GM19239 (cell line): ENCODE results near the gene VSTM2L.

ENCODE experiments used
- DNase-seq: peaks from one replicate; pipeline ENCODE4 v3.0.0; 2011; ENCODE audit warnings: low spot score; ENCODE audit not compliant: insufficient read length
- FAIRE-seq: peaks from 2 replicates; lab custom pipeline; 2011; peaks lifted over from hg19 to GRCh38; lab: Jason Lieb, UNC

VSTM2L gene

DNA sequence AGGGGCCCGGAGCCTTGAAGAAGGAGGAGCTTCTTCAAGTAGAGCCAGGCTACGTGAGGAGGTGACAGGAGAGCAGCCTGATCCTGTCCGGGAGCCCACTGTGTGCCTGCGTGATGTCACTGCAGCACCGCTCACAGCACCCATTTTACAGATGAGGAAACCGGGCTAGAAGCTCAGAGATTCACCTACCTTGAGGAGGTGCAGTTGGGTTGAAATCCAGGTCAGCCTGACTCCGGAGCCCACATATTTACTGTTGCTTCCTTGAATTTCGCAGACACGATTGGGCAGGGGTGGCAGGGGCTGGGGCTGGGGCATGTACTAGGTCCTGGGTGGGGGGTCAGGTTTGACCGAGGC is 12.5 kb downstream of the VSTM2L start:
- DNase-seq (no peak), FAIRE-seq (no peak)

DNA sequence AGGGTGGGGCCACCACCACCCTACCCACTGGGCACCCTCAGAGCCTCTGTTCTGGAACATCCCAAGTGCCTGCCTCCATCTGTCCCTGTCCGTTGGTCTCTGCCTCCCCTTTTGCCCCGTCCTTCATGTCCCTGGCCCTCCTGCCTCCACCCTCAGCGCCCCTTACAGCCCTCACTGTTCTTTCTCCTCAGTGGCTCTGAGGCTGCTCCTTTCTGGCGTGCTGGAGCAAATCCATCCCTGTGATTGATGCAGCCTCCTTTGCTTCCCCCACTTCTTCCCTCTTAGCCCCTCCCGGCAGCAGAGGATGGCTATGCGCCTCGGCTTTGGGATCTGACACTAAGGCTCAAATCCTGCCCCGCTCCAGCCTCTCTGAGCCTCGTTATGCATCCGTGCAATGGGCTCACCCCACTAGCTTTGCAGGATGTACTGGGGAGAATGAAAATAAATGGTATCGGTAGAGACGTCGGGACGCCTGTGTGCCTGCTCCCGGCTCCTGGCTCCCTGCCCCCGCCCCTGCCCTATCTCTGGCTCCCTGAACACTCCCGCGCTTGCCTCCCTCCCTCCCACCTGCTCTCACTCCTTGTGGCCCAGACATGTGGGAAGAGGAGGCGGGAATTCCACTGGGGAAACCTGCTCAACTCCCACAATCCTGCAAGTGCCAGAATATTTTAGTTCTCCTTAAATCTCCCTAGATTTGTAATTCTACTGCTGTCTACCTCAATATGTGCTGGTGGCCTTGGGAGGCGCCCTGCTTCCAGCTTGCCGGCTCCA is 13.1 kb downstream of the VSTM2L start:
- no peak for FAIRE-seq
- no peak for DNase-seq

DNA sequence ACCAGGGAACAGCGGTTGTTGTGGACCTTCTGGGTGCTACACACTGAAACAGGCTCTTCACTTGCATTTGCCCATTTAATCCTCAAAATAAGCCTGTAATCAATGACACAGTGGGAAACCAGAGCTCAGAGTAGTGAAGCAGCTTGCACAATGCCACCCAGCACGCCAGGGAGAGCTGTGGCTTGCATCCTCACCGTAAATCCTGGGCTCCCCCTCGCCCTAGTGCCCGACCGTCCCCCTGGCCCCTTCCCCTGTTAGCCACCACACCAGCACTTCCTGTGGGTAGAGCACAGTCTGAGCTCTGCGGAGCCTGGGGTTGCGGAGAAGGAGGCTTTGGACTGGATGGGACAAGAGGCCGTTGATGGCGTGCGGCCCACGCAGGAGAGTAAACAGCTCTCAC is 14.5 kb downstream of the VSTM2L start:
- FAIRE-seq = no peak
- no peak for DNase-seq

DNA sequence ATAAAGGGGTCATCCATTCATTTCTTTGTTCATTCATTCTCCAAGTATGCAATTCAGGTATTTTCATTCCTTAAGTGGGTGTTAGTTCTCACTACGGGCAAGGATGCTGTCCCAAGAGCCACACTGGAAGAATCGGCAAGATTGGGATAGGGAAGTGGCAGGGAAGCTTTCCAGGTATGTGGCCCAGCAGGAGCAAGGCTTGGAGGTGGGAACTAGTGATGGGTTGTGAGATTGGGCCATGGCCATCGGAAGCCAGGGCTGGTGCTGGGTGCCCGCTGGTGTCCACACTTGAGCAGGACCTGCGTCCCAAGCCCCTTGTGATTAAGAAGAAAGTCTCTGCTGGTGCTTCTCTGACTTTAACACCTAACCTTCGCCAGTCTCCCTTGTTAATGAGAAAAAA is 15.1 kb downstream of the VSTM2L start:
- FAIRE-seq = no peak
- no peak for DNase-seq

DNA sequence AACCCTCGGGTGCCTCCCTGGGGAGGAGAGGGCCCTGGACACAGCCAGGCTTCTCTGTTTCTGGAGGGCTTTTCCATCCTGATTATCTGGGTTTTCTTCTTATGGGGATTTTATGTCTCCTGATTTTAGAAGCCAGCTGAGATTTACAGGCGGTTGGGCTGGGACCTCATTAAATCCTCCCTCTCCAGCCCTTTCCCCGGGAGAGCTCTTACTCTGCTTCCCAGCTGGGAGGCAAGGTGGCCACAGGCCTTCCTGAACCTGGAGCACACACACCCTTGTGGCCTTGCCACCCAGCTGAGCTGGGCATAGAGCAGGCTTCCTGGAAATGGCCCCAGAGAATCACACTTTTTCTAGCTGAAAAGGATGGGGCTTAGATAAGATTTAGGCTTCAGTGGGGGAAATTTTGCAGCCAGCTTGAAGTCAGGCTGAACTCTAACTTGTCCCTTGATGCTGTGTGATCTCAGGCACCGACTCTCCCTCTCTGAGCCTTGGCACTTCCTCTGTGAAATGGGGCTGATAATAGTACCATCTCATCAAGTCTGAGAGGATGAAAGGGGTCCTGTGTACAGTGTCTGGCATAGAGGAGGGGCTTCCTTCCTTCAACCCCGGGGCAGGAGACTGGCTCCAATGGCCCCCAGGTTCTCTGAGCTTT is 16.6 kb downstream of the VSTM2L start:
- no peak for FAIRE-seq

DNA sequence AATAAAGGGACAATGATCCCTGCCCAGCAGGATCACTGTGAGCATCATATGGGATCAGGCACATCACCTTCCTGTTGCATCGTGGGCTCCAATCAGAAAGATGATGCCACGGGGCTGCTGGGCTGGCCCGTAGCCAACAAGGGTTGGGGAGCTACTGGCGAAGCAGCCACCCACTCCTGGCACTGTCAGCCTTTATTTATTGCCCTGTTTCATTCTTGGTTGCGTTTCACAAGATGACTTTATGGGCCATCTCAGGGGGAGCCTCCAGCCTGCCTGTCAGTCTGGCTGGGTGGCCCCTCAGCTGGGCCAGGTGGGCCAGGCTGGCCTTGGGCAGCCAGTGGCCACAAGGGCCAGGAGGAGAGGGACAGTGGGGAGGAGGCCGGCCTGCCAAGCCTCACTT is 17.3 kb downstream of the VSTM2L start:
- FAIRE-seq = no peak

More for the DNA sequence above, 16.6 kb downstream of the VSTM2L start:
- no peak for DNase-seq

DNA sequence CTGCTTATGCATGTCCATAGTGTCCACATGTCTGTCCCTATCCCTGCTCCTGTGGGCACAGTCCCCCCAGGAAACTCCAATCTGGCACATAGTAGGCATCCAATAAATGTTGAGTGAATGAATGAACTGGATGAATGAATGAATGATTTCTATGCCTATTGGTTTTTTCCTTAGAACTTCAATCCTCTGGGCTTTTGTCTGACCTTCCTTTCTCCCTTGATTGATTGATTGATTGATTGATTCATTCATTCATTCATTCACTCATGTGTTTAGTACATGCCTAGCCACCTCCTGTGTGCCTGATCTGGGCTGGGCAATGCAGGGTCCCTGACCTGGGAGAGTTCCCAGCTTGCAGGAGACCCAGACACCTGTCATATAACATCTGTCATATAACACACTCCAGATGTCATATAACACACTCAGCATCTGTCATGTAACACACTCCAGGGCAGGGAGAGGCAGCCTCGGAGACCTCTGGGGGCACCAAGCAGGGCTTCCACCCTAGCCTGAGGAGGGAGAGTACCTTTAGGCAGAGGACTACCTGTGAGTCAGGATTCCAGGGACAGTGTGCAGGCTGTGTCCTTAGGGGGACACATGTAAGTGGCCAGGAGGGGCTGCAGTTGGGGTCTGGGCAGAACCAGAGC is 17.9 kb downstream of the VSTM2L start:
- no peak for DNase-seq
- FAIRE-seq = peak; percentile 18

More for the DNA sequence above, 17.3 kb downstream of the VSTM2L start:
- DNase-seq = no peak

DNA sequence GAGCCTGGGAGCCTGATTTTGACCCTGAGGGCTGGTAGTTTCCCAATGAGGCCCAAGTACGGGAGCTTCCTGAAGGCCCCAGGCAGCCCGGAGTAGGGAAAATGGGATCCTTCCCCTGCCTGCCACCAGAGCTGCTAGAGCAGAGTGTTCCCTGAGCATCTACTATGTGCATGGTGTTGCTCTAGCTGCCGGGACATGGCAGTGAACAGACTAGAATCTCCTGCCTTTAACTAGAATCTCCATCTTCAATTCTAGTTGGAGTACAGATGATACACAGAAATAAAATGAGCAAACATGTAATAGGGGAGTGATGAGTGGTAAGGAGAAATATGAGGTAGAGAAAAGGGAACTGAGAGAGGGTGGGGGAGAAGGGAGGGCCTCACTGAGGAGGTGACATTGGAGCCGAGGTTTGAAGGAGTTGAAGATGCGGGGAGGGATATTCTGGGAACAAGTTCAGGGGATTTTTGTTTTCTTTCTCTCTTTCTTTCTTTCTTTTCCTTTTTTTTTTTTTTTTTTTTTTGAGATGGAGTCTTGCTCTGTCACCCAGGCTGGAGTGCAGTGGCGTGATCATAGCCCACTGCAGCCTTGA is 18.5 kb downstream of the VSTM2L start:
- DNase-seq = no peak

DNA sequence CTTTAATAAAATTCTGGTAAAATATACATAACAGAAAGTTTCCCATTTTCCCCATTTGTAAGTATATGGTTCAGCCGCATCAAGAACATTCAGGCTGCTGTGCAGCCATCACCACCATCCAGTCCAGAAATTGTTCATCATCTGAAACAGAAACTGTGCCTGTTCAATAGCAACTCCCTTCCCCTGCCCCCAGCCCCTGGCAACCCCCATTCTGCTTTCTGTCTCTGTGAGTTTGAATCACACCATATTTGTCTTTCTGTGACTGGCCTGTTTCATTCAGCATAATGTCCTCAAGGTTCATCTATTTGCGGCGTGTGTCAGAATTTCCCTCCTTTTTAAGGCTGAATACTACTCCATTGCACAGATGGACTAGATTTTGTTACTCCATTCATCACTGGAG is 19.1 kb downstream of the VSTM2L start:
- no peak for DNase-seq
- FAIRE-seq = peak; percentile 95

More for the DNA sequence above, 18.5 kb downstream of the VSTM2L start:
- FAIRE-seq = peak; percentile 47

DNA sequence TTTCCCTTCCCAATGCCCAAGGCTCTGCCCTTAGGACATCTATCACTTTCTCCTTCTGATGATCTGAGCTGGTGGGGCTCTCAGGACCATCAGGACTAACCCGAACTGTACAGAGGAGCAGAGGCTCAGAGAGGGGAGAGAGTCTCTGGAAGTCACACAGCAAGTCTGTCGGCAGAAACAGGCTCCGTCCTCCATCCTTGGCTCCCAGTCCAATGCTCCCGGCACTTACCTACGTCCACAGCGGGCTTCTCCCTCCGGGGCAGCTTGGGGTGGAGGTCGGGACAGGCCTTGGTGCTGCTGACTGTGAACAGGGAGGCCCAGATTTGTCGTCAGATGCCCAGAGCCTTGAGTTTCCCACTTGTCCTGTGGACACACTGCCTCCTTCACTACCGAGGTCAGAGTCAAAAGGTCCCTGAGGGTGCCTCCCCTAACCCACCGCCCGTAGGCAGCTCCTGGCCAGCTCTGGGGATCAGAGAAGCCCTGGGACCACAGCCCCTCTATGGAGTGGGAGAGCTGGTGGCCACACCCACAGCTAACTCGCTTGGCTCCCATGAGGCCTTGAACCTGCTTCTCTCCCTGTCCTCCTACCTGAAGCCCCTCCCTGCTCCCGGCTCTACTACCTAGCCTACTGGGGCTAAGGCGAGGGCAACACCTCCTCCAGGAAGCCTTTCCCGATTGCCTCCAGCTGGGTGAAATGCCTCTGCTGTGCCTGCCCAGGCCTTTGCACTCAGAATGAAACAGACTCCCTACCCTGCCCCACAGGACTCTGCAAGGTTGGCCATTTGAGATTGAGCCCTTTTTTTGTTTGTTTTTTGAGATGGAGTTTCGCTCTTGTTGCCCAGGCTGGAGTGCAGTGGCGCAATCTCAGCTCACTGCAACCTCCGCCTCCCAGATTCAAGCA is 22.6 kb downstream of the VSTM2L start:
- DNase-seq = no peak
- no peak for FAIRE-seq

DNA sequence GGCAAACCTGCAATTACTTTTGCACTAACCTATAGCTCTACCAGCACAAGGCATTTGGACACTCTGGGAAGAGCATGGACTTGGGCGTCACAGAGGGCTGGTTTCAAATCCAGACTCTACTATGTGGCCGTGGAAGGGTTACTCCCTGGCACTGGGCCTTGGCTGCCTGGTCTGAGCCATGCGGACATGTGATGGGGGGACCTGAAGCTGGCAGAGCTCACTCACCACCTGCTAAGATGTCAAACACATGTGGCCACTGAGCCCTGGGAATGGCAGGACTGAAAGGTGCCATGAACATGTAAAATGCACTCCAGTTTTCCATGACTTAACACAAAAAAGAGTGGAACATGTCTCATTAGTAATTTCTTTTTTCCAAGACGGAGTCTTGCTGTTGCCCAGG is 23.7 kb downstream of the VSTM2L start:
- FAIRE-seq (no peak), DNase-seq (no peak)

DNA sequence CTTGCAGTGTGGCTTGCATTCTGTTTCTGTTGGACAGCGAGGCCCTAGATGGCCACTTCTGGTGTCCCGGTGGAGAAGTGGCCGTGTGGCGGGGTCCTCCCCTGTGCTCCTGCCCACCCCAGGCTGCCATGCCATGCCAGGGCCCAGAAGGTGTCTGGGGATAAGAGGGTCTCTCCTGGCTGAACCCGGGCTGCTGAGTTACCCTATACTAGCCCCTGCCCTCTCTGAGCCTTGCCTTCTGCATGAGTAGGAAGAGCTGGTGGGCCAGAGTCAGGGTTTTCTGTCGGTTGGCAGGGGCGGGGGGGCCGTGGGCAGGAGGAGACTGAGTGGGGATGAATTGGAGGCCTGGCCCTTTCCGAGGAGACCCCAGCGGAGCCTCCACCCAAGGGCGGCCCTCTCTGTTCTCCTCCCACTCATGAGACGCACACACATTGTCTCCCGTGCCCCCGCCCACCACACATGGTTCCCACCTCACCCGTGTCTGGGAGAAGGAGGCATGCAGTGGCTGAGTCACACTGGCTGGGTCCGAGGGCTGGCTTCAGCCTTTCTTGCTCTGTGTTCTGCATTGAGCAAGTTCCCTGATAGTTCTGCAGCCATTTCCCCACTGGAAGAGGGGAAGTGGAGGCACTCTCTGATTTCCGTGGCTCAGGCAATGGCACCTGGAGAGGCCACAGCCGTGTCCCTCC is 24.6 kb downstream of the VSTM2L start:
- FAIRE-seq (no peak), DNase-seq (no peak)

DNA sequence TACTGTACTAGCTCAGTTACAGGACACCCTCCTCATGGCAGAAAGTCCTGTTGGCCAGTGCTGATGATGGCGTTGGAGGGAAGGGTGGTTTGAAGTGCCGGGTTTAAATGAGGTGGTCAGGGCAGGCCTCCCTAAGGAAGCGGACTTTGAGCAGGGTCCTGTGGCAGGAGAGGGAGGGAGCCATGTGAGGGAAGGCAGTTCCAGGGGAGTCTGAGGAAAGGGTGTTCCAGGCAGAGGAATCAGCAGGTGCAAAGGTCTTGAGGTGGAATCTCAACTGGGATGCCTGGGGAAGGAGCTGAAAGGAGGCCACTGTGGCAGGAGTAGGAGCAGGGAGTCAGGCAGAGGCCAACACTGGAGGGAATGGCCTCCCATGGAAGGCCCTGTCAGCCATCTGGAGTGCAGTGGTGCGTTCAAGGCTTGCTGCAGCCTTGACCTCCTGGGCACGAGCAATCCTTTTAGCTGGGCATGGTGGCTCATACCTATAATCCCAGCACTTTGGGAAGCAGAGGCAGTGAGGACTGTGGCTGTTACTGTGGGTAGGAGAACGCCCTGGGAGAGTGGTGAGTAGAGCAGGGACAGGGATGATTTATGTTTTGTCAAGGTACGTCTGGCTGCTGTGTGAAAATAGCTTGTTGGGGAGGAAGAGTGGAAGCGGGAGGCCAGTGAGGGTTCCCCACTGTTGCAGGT is 26.2 kb downstream of the VSTM2L start:
- no peak for DNase-seq
- FAIRE-seq = no peak

DNA sequence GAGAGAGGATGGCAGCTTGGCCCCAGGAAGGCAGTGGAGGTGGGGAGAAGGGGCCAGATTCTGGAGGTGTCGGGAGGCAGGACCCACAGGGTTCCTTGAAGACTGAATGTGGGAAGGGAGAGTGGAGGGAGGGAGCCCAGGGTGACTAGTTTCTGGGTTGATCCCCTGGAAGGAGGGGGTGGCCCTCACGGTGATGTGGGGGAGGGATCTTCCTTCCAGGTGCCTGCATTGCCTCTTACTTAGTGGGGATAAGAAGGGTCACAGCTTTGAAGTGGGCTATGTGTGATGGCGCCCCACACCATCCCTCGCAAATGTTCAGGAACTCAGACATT is 26.7 kb downstream of the VSTM2L start:
- FAIRE-seq = no peak
- no peak for DNase-seq

DNA sequence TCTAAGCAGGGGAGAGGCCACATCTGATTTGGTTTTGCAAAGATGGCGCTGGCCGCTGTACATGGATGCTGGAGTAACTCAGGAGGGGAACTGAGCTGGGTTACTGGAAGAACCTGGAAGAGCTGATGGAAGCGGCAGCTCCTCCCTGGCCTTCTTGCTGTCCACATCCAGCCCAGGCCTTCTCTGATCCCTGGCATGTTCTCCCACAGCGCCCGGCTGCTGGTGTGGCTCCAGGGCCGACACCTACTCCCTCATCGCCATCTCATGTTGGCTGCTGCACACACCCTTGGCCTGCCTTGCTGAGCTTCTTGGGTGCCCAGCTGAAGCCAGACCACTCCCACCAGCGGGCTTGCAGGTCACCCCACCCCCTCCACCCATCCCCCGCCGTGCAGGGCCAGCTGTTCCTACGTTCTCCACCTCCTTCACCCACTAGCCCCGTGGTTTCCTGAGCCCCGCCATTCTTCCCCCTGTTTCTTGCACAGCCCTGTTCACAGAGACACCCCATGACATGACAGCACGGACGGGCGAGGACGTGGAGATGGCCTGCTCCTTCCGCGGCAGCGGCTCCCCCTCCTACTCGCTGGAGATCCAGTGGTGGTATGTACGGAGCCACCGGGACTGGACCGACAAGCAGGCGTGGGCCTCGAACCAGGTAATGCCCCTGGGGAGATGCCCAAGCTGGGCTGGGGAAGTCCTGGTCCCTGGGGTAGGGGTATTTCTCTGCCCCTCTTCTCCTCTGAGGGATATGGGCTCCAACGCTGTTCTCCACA is 28.4 kb downstream of the VSTM2L start:
- no peak for FAIRE-seq
- no peak for DNase-seq

DNA sequence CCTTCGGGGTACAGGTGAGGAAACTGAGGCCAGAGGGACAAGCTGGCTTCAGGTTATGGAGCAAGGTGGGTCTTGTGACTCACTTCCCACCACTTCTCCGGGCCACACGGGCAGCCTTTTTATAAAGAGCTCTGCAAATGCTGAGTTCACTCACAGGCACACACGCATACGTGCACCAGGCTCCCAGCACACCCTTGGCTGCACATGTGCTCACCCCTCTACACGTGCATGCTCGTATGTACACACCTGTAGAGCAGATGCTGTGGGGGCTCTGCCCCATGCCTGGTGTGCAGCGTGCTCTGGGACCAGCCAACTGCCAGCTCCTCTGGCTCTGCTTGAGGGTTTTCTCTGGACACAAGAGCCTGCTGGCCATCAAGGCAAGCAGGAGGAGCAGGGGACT is 29.1 kb downstream of the VSTM2L start:
- DNase-seq (no peak), FAIRE-seq (no peak)

DNA sequence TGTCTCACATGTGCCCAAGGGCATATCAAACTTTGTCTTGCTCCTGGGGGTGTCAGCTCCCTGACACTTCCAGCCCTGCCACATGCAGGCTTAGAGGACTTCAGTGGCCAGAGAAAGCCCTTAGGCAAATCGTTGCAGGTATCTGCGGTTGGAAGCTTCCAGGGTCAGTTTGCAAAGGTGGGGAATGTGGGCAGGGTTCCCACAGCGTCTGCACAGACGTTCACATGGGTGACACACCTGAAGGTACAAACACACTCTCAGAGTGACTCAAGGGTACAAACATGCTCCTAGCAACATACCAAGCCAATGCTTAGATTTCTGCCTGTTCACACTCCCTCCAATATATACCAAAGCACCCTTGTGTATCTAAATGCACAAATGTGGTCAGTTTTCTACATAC is 30.0 kb downstream of the VSTM2L start:
- no peak for FAIRE-seq
- no peak for DNase-seq
